Measurements from ENCODE around the gene SEC22A.

Gene SEC22A

DNA sequence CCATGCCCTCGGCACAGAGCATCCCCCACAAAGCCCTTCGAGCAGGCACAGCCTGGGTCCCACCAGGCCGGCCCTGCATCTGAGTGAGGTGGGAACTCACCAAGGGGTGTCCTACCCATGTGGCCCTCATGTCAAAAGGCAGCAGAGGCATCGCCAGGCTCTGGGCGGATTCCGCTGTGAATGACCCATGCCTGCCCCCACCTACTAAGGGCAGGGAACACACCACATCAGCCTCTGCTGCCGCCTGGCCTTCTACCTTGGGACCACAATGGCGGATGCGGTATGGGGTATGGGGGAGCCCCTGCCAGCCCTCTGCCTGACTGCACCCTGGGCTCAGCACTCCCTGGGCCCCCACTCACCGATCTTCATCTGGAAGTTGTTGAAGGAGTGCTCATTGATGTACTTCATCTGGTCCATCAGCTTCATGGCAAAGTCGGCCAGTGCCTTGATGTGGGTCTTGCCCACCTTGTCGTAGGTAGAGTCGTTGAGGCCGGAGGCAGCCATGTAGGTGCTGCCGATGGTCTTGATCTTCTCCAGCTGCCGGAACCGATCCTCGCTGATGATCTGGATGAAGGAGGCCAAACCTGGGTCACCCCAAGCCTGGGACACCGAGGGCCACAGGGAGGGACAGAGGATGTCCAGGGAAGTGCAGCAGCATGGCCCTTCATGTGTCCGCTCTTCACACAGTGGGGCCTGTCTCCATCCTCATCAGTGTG is 87.8 kb downstream of the SEC22A start:
- no peak for DNase-seq (ENCODE audit: low read depth)

DNA sequence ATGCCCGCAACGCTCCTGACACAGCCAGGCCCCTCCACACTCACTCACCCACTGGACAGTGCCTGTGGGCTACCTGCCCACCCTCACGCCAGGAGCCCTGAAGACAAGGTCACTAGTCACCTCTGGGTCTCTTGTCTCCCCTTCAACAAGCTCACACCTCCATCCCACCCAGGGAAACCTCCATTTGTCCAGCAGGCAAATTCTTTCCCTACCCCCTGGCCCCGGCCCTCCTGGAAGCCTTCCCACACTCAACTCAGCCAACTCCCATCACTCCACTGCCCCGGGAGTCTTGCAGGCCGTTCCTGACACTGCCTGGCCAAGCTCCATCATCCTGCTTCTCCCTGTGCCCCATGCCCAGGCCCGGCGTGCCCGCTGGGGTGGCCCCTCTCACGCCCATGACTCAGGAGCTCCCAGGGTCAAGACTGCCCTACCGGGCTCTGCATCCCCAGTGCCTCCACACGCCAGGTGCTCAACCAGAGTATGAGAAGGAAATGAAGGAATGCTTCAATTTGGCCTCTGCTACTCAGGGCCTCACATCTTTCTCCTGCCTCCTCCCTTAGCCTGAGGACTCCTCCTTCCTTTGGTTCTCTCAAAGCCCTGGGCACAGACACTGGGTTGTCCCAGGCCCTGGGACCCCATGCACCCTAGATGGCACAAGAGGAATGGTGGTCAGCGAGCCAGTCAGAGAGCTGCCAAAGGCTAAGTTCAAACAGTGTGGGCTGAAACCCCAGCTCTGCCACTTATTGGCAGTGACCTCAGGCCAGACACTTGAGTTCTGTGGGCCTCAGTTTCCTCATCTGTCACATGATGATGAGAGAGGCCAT is 88.6 kb downstream of the SEC22A start:
- no peak for DNase-seq (ENCODE audit: low read depth)

DNA sequence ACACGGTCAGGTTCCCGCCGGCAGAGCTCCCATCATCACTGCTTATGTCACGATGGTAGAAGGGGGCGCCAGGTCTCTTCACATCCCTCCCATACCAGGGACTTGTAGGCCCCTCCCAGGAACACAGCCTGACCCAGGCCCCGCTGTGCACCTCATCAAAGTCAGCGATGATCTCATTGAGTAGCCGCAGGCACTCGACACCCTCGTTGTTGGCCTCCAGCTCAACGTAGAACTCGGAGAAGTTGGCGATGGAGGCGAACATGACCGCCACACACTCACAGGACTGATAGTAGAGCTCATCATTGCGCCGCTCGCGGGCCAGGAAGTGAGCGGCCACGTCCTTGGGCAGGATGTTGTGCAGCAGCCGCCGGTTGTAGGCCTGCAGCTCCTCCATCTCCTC is 89.2 kb downstream of the SEC22A start:
- no peak for DNase-seq (ENCODE audit: low read depth)

DNA sequence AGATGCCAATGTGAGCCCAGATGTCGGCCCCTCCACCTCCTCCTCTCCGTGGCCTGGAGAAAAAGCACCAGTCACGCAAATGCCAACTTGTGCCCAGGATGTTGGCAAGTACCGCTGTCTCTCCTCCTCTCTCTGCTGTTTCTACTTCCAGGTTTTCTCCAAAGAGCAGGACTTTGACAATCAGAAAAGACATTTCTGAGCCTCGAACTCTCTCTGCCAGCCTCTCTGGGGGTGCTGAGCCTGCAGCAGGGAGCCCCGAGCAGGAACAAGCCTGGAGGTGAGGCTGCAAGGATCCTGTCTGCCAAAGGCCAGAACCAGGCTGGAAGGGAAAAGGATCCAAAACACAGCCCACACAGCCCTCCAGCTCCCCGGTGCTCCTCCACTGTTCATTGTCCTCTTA is 89.7 kb downstream of the SEC22A start:
- DNase-seq (ENCODE audit: low read depth), result no peak

GRCh38 chr3:123292321-123293310 is 90.9 kb downstream of the SEC22A start:
- DNase-seq (ENCODE audit: low read depth), result no peak

DNA sequence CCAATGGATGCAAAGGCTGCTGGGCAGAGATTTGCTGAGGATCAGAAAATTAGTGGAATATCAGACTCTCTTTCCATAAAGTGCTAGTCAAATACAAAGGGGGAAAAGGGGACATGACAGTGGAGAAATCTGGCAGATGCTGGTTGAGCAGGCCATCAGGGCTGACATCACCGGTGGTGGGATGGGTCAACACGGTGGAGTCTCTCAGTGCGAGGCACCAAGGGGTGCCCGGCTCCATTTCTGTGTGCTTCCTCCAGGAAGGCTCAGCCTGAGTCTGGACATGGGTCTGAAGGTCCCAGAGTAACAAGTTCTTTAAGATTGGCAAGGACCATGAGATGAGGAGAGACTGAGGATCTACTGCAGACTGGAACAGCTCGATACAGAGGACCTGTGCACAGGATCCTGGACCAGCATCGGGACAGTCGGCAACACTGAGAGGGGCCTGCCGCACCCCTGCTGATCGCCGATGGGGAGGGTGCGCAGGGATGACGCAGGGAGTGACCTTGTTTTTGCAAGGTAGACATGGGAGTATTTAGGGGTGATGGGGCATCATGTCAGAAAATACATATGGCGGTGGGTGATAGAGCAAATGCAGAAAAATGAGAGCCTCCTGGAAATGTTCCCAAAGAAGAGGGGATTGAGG is 92.7 kb downstream of the SEC22A start:
- no peak for DNase-seq (ENCODE audit: low read depth)

- no peak for DNase-seq (ENCODE audit: low read depth)
These were observed 93.6 kb downstream of the SEC22A start for GRCh38 chr3:123295171-123295900.

- no peak for DNase-seq (ENCODE audit: low read depth)
These were observed 94.1 kb downstream of the SEC22A start for GRCh38 chr3:123295901-123296250.

GRCh38 chr3:123296261-123296660 is 94.5 kb downstream of the SEC22A start:
- no peak for DNase-seq (ENCODE audit: low read depth)

GRCh38 chr3:123296836-123297626 is 95.3 kb downstream of the SEC22A start:
- DNase-seq (ENCODE audit: low read depth), result no peak

DNA sequence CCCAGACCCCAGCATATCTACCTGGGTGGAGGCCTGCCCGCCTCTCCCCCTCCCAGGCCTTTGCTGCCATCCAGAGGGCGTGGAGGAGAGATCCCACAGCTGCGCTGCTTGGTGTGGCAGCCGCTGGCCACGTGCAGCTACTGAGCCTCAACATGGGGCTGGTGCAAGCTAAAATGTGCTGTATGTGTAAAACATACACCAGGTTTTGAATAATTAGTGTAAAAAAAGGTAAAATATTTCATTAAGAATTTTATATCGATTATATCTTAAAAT is 95.8 kb downstream of the SEC22A start:
- no peak for DNase-seq (ENCODE audit: low read depth)

DNA sequence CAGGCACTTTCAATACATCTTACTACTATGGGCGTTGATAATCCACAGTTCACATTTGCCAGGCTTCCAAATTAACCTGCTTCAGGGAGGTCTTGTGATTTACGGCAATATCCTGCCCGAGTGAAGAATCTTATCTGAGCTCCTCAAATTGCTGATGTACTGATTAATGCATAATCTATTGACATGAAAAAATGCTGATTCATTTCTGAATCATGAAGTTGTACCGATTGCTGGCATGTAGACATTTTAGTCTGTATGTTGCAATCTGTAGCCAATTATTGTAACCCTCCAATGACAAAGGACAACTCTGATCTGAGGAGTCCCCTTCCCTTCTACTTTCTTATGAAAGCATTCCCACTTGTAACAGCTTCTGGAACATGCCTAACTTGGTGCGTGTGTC is 97.2 kb downstream of the SEC22A start:
- DNase-seq (ENCODE audit: low read depth), result no peak

- DNase-seq (ENCODE audit: low read depth), result no peak
These were observed 97.8 kb downstream of the SEC22A start for GRCh38 chr3:123299581-123299980.

- no peak for DNase-seq (ENCODE audit: low read depth)
These were observed 98.3 kb downstream of the SEC22A start for GRCh38 chr3:123300056-123300455.

- DNase-seq (ENCODE audit: low read depth), result no peak
These were observed 98.8 kb downstream of the SEC22A start for GRCh38 chr3:123300583-123300982.

DNA sequence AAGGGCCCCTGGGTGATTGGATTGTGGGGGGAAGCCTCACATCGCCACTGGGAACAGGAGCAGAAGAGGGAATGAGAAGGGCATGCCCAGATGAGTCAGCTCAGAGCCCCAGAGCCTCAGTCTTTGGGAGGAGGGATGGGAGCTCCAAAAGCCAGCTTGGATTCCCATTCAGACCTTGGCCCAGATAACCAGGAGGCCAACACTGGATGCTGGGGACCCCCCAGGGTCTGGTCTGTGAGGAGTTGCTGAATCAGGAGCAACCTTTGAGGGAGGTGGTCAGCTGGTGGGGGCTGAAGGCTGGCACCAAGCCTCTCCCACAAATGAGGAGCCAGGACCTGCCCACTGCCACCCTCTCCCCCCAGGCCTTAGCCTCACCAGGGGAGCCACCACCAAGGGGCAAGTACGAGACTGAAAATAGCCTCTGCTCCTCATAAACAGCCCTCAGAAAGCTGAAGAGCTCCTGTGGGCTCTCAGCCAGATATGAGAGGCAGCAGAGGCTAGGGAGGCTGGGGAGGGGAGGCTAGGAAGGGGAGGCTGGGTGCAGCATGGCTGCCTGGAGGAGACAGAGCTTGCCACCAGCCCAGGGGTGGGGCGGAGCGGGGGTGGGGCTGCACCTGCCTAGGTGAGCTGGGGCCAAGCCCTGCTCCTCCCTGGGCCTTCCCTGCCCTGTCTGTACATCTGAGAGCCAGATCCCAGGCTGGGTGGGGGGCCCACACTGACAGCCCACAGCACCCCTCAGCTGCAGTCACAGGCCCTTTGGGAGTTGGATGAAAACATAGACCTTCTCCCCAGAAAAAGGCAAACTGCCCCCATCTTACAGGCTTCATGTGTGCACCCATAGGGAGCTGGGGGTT is 99.8 kb downstream of the SEC22A start:
- DNase-seq (ENCODE audit: low read depth), result no peak

DNA sequence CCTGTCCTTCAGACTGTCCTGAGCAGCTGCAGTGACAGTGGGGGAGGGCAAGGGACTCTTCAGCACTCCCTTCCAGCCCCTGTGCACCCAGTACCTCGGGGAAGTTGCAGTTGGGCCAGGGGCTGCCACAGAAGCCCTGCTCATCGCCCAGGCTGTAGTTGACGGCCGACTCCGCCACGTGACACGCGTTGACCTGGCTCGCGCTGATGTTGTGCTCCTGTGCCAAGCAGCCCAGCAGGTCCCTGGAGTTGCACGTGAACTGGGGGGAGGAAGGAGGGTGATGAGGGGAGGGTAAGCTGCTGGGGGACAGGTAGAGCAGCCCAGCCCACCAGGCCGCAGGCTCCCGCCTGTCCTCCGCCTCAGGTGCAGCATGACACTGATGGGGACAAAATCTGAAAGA is 101.2 kb downstream of the SEC22A start:
- DNase-seq (ENCODE audit: low read depth), result no peak

DNA sequence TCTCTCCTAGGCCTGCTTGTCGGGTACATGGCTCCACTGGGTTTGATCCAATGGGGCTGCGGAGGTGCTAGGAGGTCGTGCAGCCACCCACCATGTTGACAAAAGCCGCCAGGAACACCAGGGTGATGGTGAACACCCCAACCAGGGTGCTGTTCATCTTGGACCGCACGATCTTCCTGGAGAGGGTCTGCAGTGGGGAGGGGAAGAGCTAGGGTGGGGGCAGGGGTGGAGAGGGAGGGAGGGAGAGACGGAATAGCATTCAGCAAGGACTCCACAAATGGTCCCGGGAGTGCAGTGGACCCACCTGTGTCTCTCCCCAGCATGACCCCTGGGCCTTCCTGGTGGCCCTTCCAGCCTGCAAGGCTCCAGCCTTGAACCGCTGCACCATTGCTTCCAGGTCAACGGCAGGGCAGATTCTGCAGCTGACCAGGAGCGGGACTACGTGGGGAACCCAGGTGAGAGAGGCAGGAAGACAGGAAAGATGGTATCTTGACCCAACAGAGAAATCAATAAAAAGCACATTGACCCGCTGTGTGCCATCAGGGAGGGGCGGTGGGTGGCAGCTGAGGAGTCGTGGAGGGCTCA is 102.3 kb downstream of the SEC22A start:
- no peak for DNase-seq (ENCODE audit: low read depth)

DNA sequence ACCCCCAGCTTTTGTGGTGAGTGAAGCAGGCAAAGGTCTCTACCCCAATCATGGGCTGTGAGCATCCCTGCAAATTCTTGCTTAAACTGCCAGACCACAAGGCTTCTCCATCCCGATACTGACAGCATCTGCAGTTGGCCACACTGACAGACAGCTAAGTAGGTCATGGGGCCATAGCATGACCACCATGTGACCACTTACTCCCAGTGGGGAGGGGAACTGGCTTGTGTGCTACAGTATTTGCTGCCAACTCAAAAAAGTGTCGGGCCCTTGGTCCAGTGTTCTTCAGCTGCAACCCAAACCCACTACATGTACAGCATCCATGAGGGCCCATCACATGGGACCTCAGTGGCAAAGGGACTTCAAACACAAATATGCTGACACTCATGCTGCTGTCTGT is 103.4 kb downstream of the SEC22A start:
- DNase-seq (ENCODE audit: low read depth), result no peak

Measured in fibroblast of gingiva (primary cell).